ENCODE results near the gene ICE2.
A peak's percentile ranks its signal among the peaks of the same experiment; 100 is the strongest.

Gene ICE2

GRCh38 chr15:60442031-60442650, 36.8 kb downstream of the ICE2 start:
- Histone ChIP-seq H3K36me3 (ENCODE audit: control insufficient read depth, insufficient read depth, low read length, severe bottlenecking) (peaks cover 13% of the 10 kb centered on the region), H3K4me1 (ENCODE audit: control insufficient read depth, insufficient read depth, low read length) (peaks cover 20% of the 10 kb centered on the region), H3K4me3 (ENCODE audit: low read length) (no peak overlapping the region), H3K9me3 (ENCODE audit: control insufficient read depth, low read length) (no peaks in the 10 kb centered on the region), H3K9ac (ENCODE audit: low read length) (no peak overlapping the region), H3K27me3 (replicated peaks; ENCODE audit: control insufficient read depth, insufficient read depth, low read length) (no peaks in the 10 kb centered on the region)
- DNase-seq (ENCODE audit: low read depth) = no peak

- DNase-seq (ENCODE audit: low read depth) = no peak
- no peak overlapping the region for H3K9ac ChIP-seq (ENCODE audit: low read length)
- H3K4me1 ChIP-seq (ENCODE audit: control insufficient read depth, insufficient read depth, low read length) = peaks cover 20% of the 10 kb centered on the region
- H3K4me3 ChIP-seq (ENCODE audit: low read length) = no peak overlapping the region
- H3K27me3 ChIP-seq (replicated peaks; ENCODE audit: control insufficient read depth, insufficient read depth, low read length) = no peaks in the 10 kb centered on the region
- H3K9me3 ChIP-seq (ENCODE audit: control insufficient read depth, low read length) = no peaks in the 10 kb centered on the region
- peaks cover 13% of the 10 kb centered on the region for H3K36me3 ChIP-seq (ENCODE audit: control insufficient read depth, insufficient read depth, low read length, severe bottlenecking)
These were observed 37.6 kb downstream of the ICE2 start for GRCh38 chr15:60441331-60441730.

GRCh38 chr15:60438646-60439045, 40.3 kb downstream of the ICE2 start:
- H3K27me3 ChIP-seq (replicated peaks; ENCODE audit: control insufficient read depth, insufficient read depth, low read length) = no peaks in the 10 kb centered on the region
- no peak overlapping the region for H3K9ac ChIP-seq (ENCODE audit: low read length)
- H3K4me3 ChIP-seq (ENCODE audit: low read length) = no peak overlapping the region
- H3K9me3 ChIP-seq (ENCODE audit: control insufficient read depth, low read length) = no peaks in the 10 kb centered on the region
- peaks cover 15% of the 10 kb centered on the region for H3K4me1 ChIP-seq (ENCODE audit: control insufficient read depth, insufficient read depth, low read length)
- DNase-seq (ENCODE audit: low read depth) = no peak
- H3K36me3 ChIP-seq (ENCODE audit: control insufficient read depth, insufficient read depth, low read length, severe bottlenecking) = peaks cover 32% of the 10 kb centered on the region

GRCh38 chr15:60428935-60429334, 50.0 kb downstream of the ICE2 start:
- DNase-seq (ENCODE audit: low read depth) = no peak
- H3K9me3 ChIP-seq (ENCODE audit: control insufficient read depth, low read length) = no peaks in the 10 kb centered on the region
- no peaks in the 10 kb centered on the region for H3K27me3 ChIP-seq (replicated peaks; ENCODE audit: control insufficient read depth, insufficient read depth, low read length)
- H3K4me3 ChIP-seq (ENCODE audit: low read length) = no peak overlapping the region
- H3K4me1 ChIP-seq (ENCODE audit: control insufficient read depth, insufficient read depth, low read length) = peaks cover 19% of the 10 kb centered on the region
- H3K9ac ChIP-seq (ENCODE audit: low read length) = no peak overlapping the region
- peaks cover 31% of the 10 kb centered on the region for H3K36me3 ChIP-seq (ENCODE audit: control insufficient read depth, insufficient read depth, low read length, severe bottlenecking)

GRCh38 chr15:60426870-60427508, 52.0 kb downstream of the ICE2 start:
- no peak overlapping the region for H3K9ac ChIP-seq (ENCODE audit: low read length)
- peaks cover 25% of the 10 kb centered on the region for H3K36me3 ChIP-seq (ENCODE audit: control insufficient read depth, insufficient read depth, low read length, severe bottlenecking)

GRCh38 chr15:60425461-60425860, 53.5 kb downstream of the ICE2 start:
- H3K9ac ChIP-seq (ENCODE audit: low read length) = no peak overlapping the region
- no peaks in the 10 kb centered on the region for H3K27me3 ChIP-seq (replicated peaks; ENCODE audit: control insufficient read depth, insufficient read depth, low read length)
- peaks cover 53% of the 10 kb centered on the region for H3K4me1 ChIP-seq (ENCODE audit: control insufficient read depth, insufficient read depth, low read length)
- DNase-seq (ENCODE audit: low read depth) = no peak
- H3K36me3 ChIP-seq (ENCODE audit: control insufficient read depth, insufficient read depth, low read length, severe bottlenecking) = peaks cover 12% of the 10 kb centered on the region
- no peak overlapping the region for H3K4me3 ChIP-seq (ENCODE audit: low read length)
- H3K9me3 ChIP-seq (ENCODE audit: control insufficient read depth, low read length) = no peaks in the 10 kb centered on the region

More at GRCh38 chr15:60426870-60427508, 52.0 kb downstream of the ICE2 start:
- Histone ChIP-seq H3K27me3 (replicated peaks; ENCODE audit: control insufficient read depth, insufficient read depth, low read length) (no peaks in the 10 kb centered on the region), H3K4me3 (ENCODE audit: low read length) (no peak overlapping the region), H3K9me3 (ENCODE audit: control insufficient read depth, low read length) (no peaks in the 10 kb centered on the region), H3K4me1 (ENCODE audit: control insufficient read depth, insufficient read depth, low read length) (peaks cover 38% of the 10 kb centered on the region)
- DNase-seq (ENCODE audit: low read depth) = peak; percentile 84

- Histone ChIP-seq H3K27me3 (replicated peaks; ENCODE audit: control insufficient read depth, insufficient read depth, low read length) (no peaks in the 10 kb centered on the region), H3K9ac (ENCODE audit: low read length) (no peak overlapping the region), H3K36me3 (ENCODE audit: control insufficient read depth, insufficient read depth, low read length, severe bottlenecking) (peaks cover 4% of the 10 kb centered on the region), H3K4me1 (ENCODE audit: control insufficient read depth, insufficient read depth, low read length) (peaks cover 67% of the 10 kb centered on the region), H3K4me3 (ENCODE audit: low read length) (no peak overlapping the region), H3K9me3 (ENCODE audit: control insufficient read depth, low read length) (no peaks in the 10 kb centered on the region)
- no peak for DNase-seq (ENCODE audit: low read depth)
These were observed 54.9 kb downstream of the ICE2 start for GRCh38 chr15:60424006-60424405.

GRCh38 chr15:60423537-60423936, 55.4 kb downstream of the ICE2 start:
- Histone ChIP-seq H3K9me3 (ENCODE audit: control insufficient read depth, low read length) (no peaks in the 10 kb centered on the region), H3K9ac (ENCODE audit: low read length) (peak overlapping the region; percentile 37), H3K27me3 (replicated peaks; ENCODE audit: control insufficient read depth, insufficient read depth, low read length) (no peaks in the 10 kb centered on the region), H3K4me1 (ENCODE audit: control insufficient read depth, insufficient read depth, low read length) (peaks cover 67% of the 10 kb centered on the region), H3K36me3 (ENCODE audit: control insufficient read depth, insufficient read depth, low read length, severe bottlenecking) (peaks cover 4% of the 10 kb centered on the region), H3K4me3 (ENCODE audit: low read length) (no peak overlapping the region)
- DNase-seq (ENCODE audit: low read depth) = peak; percentile 96

GRCh38 chr15:60421544-60421943, 57.4 kb downstream of the ICE2 start:
- peaks cover 56% of the 10 kb centered on the region for H3K4me1 ChIP-seq (ENCODE audit: control insufficient read depth, insufficient read depth, low read length)
- H3K27me3 ChIP-seq (replicated peaks; ENCODE audit: control insufficient read depth, insufficient read depth, low read length) = no peaks in the 10 kb centered on the region
- peak; percentile 84 for DNase-seq (ENCODE audit: low read depth)
- H3K4me3 ChIP-seq (ENCODE audit: low read length) = no peak overlapping the region
- H3K9me3 ChIP-seq (ENCODE audit: control insufficient read depth, low read length) = no peaks in the 10 kb centered on the region
- peak overlapping the region; percentile 30 for H3K9ac ChIP-seq (ENCODE audit: low read length)
- H3K36me3 ChIP-seq (ENCODE audit: control insufficient read depth, insufficient read depth, low read length, severe bottlenecking) = peaks cover 4% of the 10 kb centered on the region

- no peaks in the 10 kb centered on the region for H3K27me3 ChIP-seq (replicated peaks; ENCODE audit: control insufficient read depth, insufficient read depth, low read length)
- no peaks in the 10 kb centered on the region for H3K9me3 ChIP-seq (ENCODE audit: control insufficient read depth, low read length)
- H3K4me1 ChIP-seq (ENCODE audit: control insufficient read depth, insufficient read depth, low read length) = peaks cover 51% of the 10 kb centered on the region
- H3K36me3 ChIP-seq (ENCODE audit: control insufficient read depth, insufficient read depth, low read length, severe bottlenecking) = no peaks in the 10 kb centered on the region
- DNase-seq (ENCODE audit: low read depth) = no peak
- H3K4me3 ChIP-seq (ENCODE audit: low read length) = peak overlapping the region; percentile 55
- H3K9ac ChIP-seq (ENCODE audit: low read length) = peak overlapping the region; percentile 30
These were observed 58.7 kb downstream of the ICE2 start for GRCh38 chr15:60420203-60420716.

GRCh38 chr15:60419753-60420152, 59.2 kb downstream of the ICE2 start:
- Histone ChIP-seq H3K36me3 (ENCODE audit: control insufficient read depth, insufficient read depth, low read length, severe bottlenecking) (no peaks in the 10 kb centered on the region), H3K9ac (ENCODE audit: low read length) (no peak overlapping the region), H3K27me3 (replicated peaks; ENCODE audit: control insufficient read depth, insufficient read depth, low read length) (no peaks in the 10 kb centered on the region), H3K4me3 (ENCODE audit: low read length) (no peak overlapping the region), H3K4me1 (ENCODE audit: control insufficient read depth, insufficient read depth, low read length) (peaks cover 51% of the 10 kb centered on the region), H3K9me3 (ENCODE audit: control insufficient read depth, low read length) (no peaks in the 10 kb centered on the region)
- DNase-seq (ENCODE audit: low read depth) = peak; percentile 60
